Motor neuron (in vitro differentiated cells): ENCODE results near the gene BICRAL. TPM values are rescaled to one million over a fixed set of nuclear protein-coding genes. Genes with fewer than 3 reads are reported as not detected.
"Not testable (repeated sequence)": the region's sequence is repeated elsewhere in the genome, so short reads cannot be mapped to it uniquely, and the experiment has no call there.

Source experiments
- ATAC-seq, 8 experiments: fragments of 200-7000 bp; cut with Tn5 transposase; replicated peaks in 6 of 8; 2 replicates each; pipeline ENCODE4 v1.8.0; 2021; ENCODE audit warnings: mild to moderate bottlenecking in 8 of 8, moderate library complexity in 8 of 8
- H3K27ac ChIP-seq, 2 donors: fragments of 250-450 bp; sonication (Bioruptor Pico); 2 replicates each; pipeline ENCODE4 v1.9.0; 2021; ENCODE audit warnings: antibody characterized with exemption in 2 of 2, mild to moderate bottlenecking in 2 of 2, moderate library complexity in 1 of 2
- H3K4me1 ChIP-seq, 2 donors: fragments of 250-450 bp; sonication (Bioruptor Pico); replicated peaks in 1 of 2; 2 replicates each; pipeline ENCODE4 v1.6.1; 2021; ENCODE audit warnings: antibody characterized with exemption in 2 of 2, mild to moderate bottlenecking in 2 of 2, moderate library complexity in 1 of 2
- H3K4me3 ChIP-seq, 5 donors: fragments of 250-450 bp; sonication (Bioruptor Pico); 2 replicates each; pipeline ENCODE4 v1.9.0; 2021; ENCODE audit warnings: antibody characterized with exemption in 5 of 5, mild to moderate bottlenecking in 5 of 5, moderate library complexity in 4 of 5
- WGBS, 10 experiments: fragments of 450-650 bp; shearing (Covaris generic); methylation state at CpG; one replicate each; pipeline ENCODE4 v1.0.0; 2022; 5-methylcytosine and 5-hydroxymethylcytosine counted together
- in situ Hi-C, 9 experiments: fragments of 400-800 bp; cut with MboI; loops; one replicate each; pipeline ENCODE4 v1.15.0; 2021; ENCODE audit warnings: low sequenced_read_pairs in 9 of 9, low pct_unique_long_range_greater_than_20kb in 2 of 9; ENCODE audit not compliant: unreplicated experiment in 9 of 9
- total RNA-seq, 8 experiments: library from RNA; unstranded; fragments of 300-600 nt; gene quantifications; 2 replicates each; pipeline versions ENCODE4 v1.2.3 to v1.2.4, GENCODE V29; 2022

BICRAL gene
- total RNA-seq, 8 experiments from 2014 or later, result 4.0 to 10.4 (median 8.8) TPM

- ATAC-seq, H3K4me1 ChIP-seq: not testable (repeated sequence)
- Histone ChIP-seq H3K27ac (peak overlapping the region in 1 of 2 donors; percentile 93), H3K4me3 (peak overlapping the region; percentile 51 to 66 (median 58))
- in situ Hi-C loops, result loop anchor here in 1 of 9 experiments (25.0 kb wide), 1 partner anchor 219 kb away; no protein-coding TSS in a partner anchor
- 17 to 100% (median 96%) methylated on average over 1 to 10 of the region's 12 CpGs; no CpG with 5 or more reads in 3 of the 10 experiments for WGBS, 10 experiments
Observed at GRCh38 chr6:42880871-42881270, 99.0 kb downstream of the BICRAL start.

- 20 to 100% (median 85%) methylated on average over 1 to 4 of the region's 4 CpGs; no CpG with 5 or more reads in 4 of the 10 experiments for WGBS, 10 experiments
- no peak overlapping the region for H3K4me3 ChIP-seq
- no peak overlapping the region for H3K27ac ChIP-seq
- no peak for ATAC-seq
- in situ Hi-C loops, result loop anchor here in 1 of 9 experiments (25.0 kb wide), 1 partner anchor 223 kb away; no protein-coding TSS in a partner anchor
- H3K4me1 ChIP-seq, result peaks cover 10 to 11% of the 10 kb centered on the region in 2 donors
Observed at GRCh38 chr6:42885702-42886101, 103.8 kb downstream of the BICRAL start.

- WGBS, 10 experiments, result 67 to 100% (median 100%) methylated on average over 1 of the region's 4 CpGs; no CpG with 5 or more reads in 6 of the 10 experiments
- ATAC-seq, H3K4me3 ChIP-seq, H3K27ac ChIP-seq: not testable (repeated sequence)
- in situ Hi-C loops, result loop anchor here in 1 of 9 experiments (25.0 kb wide), 1 partner anchor 226 kb away; no protein-coding TSS in a partner anchor
- peaks cover 4 to 10% of the 10 kb centered on the region in 2 donors for H3K4me1 ChIP-seq
Observed at GRCh38 chr6:42888201-42888600, 106.3 kb downstream of the BICRAL start.

DNA sequence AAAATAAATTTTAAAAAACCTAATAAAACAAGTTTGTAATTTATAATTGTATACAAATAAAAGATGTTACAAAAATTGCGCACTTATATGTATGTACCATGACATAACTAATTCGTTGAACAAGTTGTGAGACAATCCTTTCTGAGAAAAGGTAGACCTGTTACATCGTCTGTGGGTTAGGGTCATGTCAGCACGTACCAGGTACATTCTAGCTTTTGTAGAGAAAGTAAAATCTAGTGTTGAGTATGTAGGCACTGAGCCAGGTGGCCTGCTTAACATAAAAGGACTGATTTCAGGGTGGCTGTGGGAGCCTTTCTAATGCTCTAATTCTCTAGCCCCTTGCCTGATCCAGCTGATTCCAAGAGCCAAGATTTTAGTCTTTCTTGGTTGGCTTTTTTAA lies 108.0 kb downstream of the BICRAL start:
- peaks cover 4 to 10% of the 10 kb centered on the region in 2 donors for H3K4me1 ChIP-seq
- ATAC-seq, result no peak
- in situ Hi-C loops, result loop anchor here in 1 of 9 experiments (25.0 kb wide), 1 partner anchor 228 kb away; no protein-coding TSS in a partner anchor
- peak overlapping the region; percentile 62 to 96 (median 82) for H3K4me3 ChIP-seq
- H3K27ac ChIP-seq, result peak overlapping the region; percentile 96 to 98
- 20 to 90% (median 57%) methylated on average over 2 to 4 of the region's 4 CpGs; no CpG with 5 or more reads in 2 of the 10 experiments for WGBS, 10 experiments

GRCh38 chr6:42890311-42891198 lies 108.7 kb downstream of the BICRAL start:
- H3K4me1 ChIP-seq, result peaks cover 4 to 10% of the 10 kb centered on the region in 2 donors
- peak overlapping the region; percentile 96 to 98 for H3K27ac ChIP-seq
- 0 to 14% (median 0%) methylated on average over 4 to 8 of the region's 63 CpGs; no CpG with 5 or more reads in 4 of the 10 experiments for WGBS, 10 experiments
- ATAC-seq, result peak; percentile 91 to 95 (median 92)
- in situ Hi-C loops, result loop anchor here in 1 of 9 experiments (25.0 kb wide), 1 partner anchor 228 kb away; no protein-coding TSS in a partner anchor
- peak overlapping the region; percentile 62 to 96 (median 82) for H3K4me3 ChIP-seq

GRCh38 chr6:42891199-42891722 lies 109.4 kb downstream of the BICRAL start:
- in situ Hi-C loops, result loop anchor here in 1 of 9 experiments (25.0 kb wide), 1 partner anchor 229 kb away; no protein-coding TSS in a partner anchor
- no peak for ATAC-seq
- Histone ChIP-seq H3K27ac (peak overlapping the region; percentile 96 to 98), H3K4me3 (peak overlapping the region; percentile 62 to 96 (median 82)), H3K4me1 (peaks cover 4 to 10% of the 10 kb centered on the region in 2 donors)
- 48 to 100% (median 84%) methylated on average over 1 to 8 of the region's 17 CpGs; no CpG with 5 or more reads in 4 of the 10 experiments for WGBS, 10 experiments

GRCh38 chr6:42894041-42894828 lies 112.4 kb downstream of the BICRAL start:
- ATAC-seq, H3K27ac ChIP-seq, H3K4me3 ChIP-seq: not testable (repeated sequence)
- H3K4me1 ChIP-seq, result peaks cover 9 to 10% of the 10 kb centered on the region in 2 donors
- WGBS, 10 experiments, result 68 to 100% (median 90%) methylated on average over 3 to 9 of the region's 19 CpGs; no CpG with 5 or more reads in 2 of the 10 experiments
- in situ Hi-C loops, result loop anchor here in 1 of 9 experiments (25.0 kb wide), 1 partner anchor 232 kb away; no protein-coding TSS in a partner anchor

DNA sequence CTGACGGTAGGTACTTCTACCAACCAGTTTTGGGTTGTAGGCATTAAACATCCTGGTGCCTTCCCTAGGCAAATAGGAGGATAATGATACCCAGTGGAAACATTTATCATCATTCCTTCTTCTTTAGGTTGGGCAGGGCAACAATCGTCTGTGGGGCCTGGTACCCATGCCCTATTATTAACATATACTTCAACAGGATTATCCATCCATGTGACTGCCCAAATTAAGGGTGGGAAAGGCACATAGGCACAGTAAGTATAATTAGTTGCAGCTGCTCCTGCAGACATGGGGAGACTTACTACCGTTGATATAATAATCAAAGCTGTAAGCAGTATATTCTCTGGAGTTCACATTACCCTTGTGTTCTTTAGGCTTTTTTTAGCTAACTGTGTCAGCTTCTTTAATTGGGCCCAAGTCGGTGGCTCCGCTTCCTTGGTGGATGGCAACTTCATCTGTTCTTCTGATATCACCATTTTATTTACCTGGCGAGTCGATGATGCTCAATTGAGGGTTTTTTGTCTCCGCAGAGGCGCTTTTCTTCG lies 114.4 kb downstream of the BICRAL start:
- Histone ChIP-seq H3K4me3 (no peak overlapping the region), H3K27ac (no peak overlapping the region), H3K4me1 (peaks cover 1 to 12% of the 10 kb centered on the region in 2 donors)
- 20 to 100% (median 78%) methylated on average over 1 to 10 of the region's 10 CpGs for WGBS, 10 experiments
- in situ Hi-C loops, result loop anchor here in 1 of 9 experiments (25.0 kb wide), 1 partner anchor 234 kb away; no protein-coding TSS in a partner anchor
- no peak for ATAC-seq

DNA sequence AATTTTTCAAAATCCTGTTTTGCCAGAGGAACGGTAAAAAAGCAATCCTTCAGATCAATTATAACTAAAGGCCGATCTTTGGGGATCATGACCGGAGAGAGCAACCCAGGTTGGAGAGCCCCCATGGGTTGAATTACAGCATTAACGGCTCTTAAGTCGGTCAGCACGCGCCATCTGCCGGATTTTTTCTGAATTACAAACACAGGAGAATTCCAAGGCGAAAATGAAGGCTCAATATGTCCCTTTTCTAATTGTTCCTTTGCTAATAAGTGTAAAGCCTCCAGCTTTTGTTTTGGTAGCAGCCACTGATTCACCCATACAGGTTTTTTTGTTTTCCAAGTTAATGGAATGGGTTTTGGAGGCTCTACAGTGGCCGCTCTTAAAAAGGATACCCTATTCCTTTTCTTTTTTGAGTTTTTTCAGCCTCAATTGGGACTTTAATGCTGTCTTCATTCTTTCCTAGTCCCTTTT lies 117.1 kb downstream of the BICRAL start:
- H3K4me1 ChIP-seq, result peaks cover 3 to 14% of the 10 kb centered on the region in 2 donors
- no peak overlapping the region for H3K4me3 ChIP-seq
- WGBS, 10 experiments, result 0 to 19% (median 1%) methylated on average over 1 to 8 of the region's 10 CpGs; no CpG with 5 or more reads in 2 of the 10 experiments
- in situ Hi-C loops, result loop anchor here in 1 of 9 experiments (25.0 kb wide), 1 partner anchor 237 kb away; no protein-coding TSS in a partner anchor
- no peak for ATAC-seq
- no peak overlapping the region for H3K27ac ChIP-seq

GRCh38 chr6:42899871-42900270 lies 118.0 kb downstream of the BICRAL start:
- WGBS, 10 experiments, result 0 to 49% (median 30%) methylated on average over 1 to 8 of the region's 8 CpGs; no CpG with 5 or more reads in 1 of the 10 experiments
- in situ Hi-C loops, result loop anchor here in 3 of 9 experiments (25.0 kb wide), 3 partner anchors 112 to 238 kb away; partner anchors contain the start of genes KLHDC3 (in 1 of the 3), MEA1 (in 1 of the 3) and RRP36 (in 1 of the 3)
- no peak for ATAC-seq
- Histone ChIP-seq H3K4me3 (no peak overlapping the region), H3K4me1 (peaks cover 3 to 14% of the 10 kb centered on the region in 2 donors), H3K27ac (no peak overlapping the region)

DNA sequence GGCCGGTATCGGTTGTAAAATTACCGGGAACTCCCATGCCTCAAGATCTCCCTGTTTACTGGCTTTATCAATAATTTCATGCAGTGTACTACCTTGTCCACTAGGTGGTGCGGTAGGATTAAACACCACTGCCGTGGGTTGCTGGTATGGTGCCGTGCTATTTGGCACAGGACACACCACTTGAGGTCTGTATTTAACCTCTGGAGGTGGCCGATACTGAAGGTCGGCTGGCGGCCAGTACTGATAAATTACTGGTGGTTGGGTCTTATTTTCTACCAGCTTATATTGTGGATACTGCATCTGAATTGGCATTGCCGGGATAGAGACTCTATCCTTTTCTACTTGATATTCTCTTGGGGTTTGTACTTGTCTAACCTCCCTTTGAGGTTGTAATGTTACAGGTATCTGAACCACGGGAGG lies 119.7 kb downstream of the BICRAL start:
- ATAC-seq, result peak; percentile 80 to 97 (median 91)
- in situ Hi-C loops, result loop anchor here in 3 of 9 experiments (25.0 kb wide), 2 partner anchors 111 to 236 kb away; partner anchors contain the start of genes KLHDC3 (in 1 of the 3), MEA1 (in 1 of the 3) and RRP36 (in 1 of the 3)

More for the DNA sequence above, 119.7 kb downstream of the BICRAL start:
- no peak overlapping the region for H3K4me3 ChIP-seq
- H3K27ac ChIP-seq, result no peak overlapping the region
- H3K4me1 ChIP-seq, result peaks cover 3 to 14% of the 10 kb centered on the region in 2 donors
- 2 to 100% (median 19%) methylated on average over 1 to 9 of the region's 11 CpGs; no CpG with 5 or more reads in 2 of the 10 experiments for WGBS, 10 experiments
